ENCODE measurements around the gene FEN1. TPM values are rescaled to one million over a fixed set of nuclear protein-coding genes. Genes with fewer than 3 reads are reported as not detected.

FEN1 gene
- total and polyA plus RNA-seq, 3 experiments from 2014 or later = 15.4 to 121 (median 112) TPM

DNA sequence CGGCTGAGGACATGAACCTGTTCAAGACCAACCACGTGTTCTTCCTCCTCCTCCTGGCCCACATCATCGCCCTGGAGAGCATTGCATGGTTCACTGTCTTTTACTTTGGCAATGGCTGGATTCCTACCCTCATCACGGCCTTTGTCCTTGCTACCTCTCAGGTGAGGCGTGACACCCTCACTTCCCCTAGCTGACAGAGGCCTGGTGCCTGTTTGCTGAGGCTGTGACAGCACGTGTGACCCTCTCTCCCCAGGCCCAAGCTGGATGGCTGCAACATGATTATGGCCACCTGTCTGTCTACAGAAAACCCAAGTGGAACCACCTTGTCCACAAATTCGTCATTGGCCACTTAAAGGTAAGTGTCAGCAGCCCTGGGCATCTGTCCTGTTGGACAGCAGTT lies 47.7 kb downstream of the FEN1 start:
- Mint-ChIP-seq H3K27ac (peak overlapping the region in 1 of 8 donors; percentile 72), H3K9me3 (no peaks in the 10 kb centered on the region), H3K27me3 (peaks cover 0 to 1% of the 10 kb centered on the region in 2 donors), H3K36me3 (peaks cover 0 to 5% (median 0%) of the 10 kb centered on the region in 3 donors), H3K4me1 (peaks cover 4 to 6% (median 5%) of the 10 kb centered on the region in 3 donors), H3K4me3 (peak overlapping the region in 1 of 7 donors; percentile 44)
- Histone ChIP-seq H3K36me3 (ENCODE audit: insufficient read depth, low read length) (no peaks in the 10 kb centered on the region), H3K27me3 (ENCODE audit: insufficient read depth, low read length, poor library complexity, severe bottlenecking) (no peaks in the 10 kb centered on the region), H3K4me3 (ENCODE audit: low read length) (no peak overlapping the region), H3K27ac (ENCODE audit: low read depth, low read length) (no peak overlapping the region), H3K9me3 (ENCODE audit: low read length) (no peaks in the 10 kb centered on the region), H3K4me1 (ENCODE audit: insufficient read depth, low read length) (peaks cover 2% of the 10 kb centered on the region)
- no peak for DNase-seq
- POLR2A ChIA-PET = no interaction called here
- CTCF ChIA-PET = no interaction called here

DNA sequence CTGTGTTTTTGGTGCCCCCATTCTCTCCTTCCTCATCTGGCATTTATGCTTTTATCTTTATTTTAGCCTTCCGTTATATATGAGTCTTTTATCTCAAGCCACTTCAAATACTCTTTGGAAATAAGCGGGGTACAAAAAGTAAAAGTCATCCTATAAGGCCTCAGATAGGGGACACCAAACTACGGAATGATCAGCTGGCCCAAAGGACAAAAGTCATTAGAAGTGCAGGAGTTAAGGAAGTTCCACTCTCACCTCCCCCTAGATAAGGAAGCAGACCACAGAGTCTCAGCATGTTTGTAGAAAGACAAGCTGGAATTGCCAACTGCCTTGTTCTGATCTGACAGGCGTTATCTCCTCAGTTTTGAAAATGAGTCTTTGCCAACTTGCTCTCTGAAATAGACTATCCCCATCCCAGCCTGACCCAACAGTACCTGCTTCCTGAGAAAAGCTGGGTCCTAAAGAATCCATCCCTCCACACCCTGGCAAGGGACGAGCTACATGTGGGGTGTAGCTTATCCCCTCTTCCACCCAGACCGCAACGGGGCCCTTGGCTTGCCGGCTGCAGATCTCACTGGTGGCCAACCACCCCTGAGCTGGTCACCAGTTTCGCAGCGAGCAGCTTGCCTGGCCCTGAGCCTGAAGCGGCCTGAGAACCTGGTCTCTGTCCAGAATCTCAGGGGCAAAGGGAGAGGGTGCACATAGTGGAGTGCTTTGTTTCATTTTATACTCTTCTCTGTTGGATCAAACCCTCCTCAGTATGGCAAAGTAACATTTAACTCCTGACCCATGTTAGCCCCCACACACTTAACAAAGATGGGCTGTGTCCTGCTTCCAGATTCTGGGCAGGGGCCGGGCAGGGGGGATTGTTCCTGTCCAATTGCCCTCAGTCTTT lies 49.2 kb downstream of the FEN1 start:
- no peaks in the 10 kb centered on the region for H3K27me3 Mint-ChIP-seq
- Histone ChIP-seq H3K36me3 (ENCODE audit: insufficient read depth, low read length) (no peaks in the 10 kb centered on the region), H3K4me3 (ENCODE audit: low read length) (no peak overlapping the region), H3K27ac (ENCODE audit: low read depth, low read length) (peak overlapping the region; percentile 73), H3K4me1 (ENCODE audit: insufficient read depth, low read length) (no peaks in the 10 kb centered on the region), H3K27me3 (ENCODE audit: insufficient read depth, low read length, poor library complexity, severe bottlenecking) (no peaks in the 10 kb centered on the region), H3K9me3 (ENCODE audit: low read length) (no peaks in the 10 kb centered on the region)
- ChIA-PET POLR2A (no interaction called here), CTCF (no interaction called here)
- H3K27ac Mint-ChIP-seq = no peak overlapping the region
- H3K36me3 Mint-ChIP-seq = peaks cover 0 to 7% (median 0%) of the 10 kb centered on the region in 3 donors
- no peaks in the 10 kb centered on the region for H3K9me3 Mint-ChIP-seq
- H3K4me3 Mint-ChIP-seq = no peak overlapping the region
- H3K4me1 Mint-ChIP-seq = no peaks in the 10 kb centered on the region
- DNase-seq = no peak

DNA sequence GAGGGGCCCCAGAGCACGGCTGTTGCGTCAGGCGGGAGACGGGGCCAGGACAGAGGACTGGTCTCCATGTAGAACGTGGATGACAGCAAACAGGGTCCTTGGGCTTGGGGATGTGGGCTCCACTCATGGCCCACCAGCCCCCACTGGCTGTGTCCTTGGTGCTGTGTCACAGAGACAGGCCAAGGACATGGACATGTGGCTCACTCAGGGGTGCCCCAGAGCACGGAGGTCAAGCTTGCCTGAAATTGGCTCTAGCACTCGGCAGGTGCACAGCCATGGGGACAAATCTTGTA lies 49.8 kb downstream of the FEN1 start:
- no peaks in the 10 kb centered on the region for H3K27me3 Mint-ChIP-seq
- H3K9me3 Mint-ChIP-seq = no peaks in the 10 kb centered on the region
- ChIA-PET CTCF (no interaction called here), POLR2A (no interaction called here)
- no peak overlapping the region for H3K4me3 ChIP-seq (ENCODE audit: low read length)
- H3K9me3 ChIP-seq (ENCODE audit: low read length) = no peaks in the 10 kb centered on the region
- no peaks in the 10 kb centered on the region for H3K4me1 Mint-ChIP-seq
- H3K36me3 Mint-ChIP-seq = peaks cover 0 to 8% (median 0%) of the 10 kb centered on the region in 3 donors
- H3K36me3 ChIP-seq (ENCODE audit: insufficient read depth, low read length) = no peaks in the 10 kb centered on the region
- no peak for DNase-seq
- H3K4me1 ChIP-seq (ENCODE audit: insufficient read depth, low read length) = no peaks in the 10 kb centered on the region
- peak overlapping the region; percentile 73 for H3K27ac ChIP-seq (ENCODE audit: low read depth, low read length)
- no peak overlapping the region for H3K27ac Mint-ChIP-seq
- no peaks in the 10 kb centered on the region for H3K27me3 ChIP-seq (ENCODE audit: insufficient read depth, low read length, poor library complexity, severe bottlenecking)
- H3K4me3 Mint-ChIP-seq = no peak overlapping the region

DNA sequence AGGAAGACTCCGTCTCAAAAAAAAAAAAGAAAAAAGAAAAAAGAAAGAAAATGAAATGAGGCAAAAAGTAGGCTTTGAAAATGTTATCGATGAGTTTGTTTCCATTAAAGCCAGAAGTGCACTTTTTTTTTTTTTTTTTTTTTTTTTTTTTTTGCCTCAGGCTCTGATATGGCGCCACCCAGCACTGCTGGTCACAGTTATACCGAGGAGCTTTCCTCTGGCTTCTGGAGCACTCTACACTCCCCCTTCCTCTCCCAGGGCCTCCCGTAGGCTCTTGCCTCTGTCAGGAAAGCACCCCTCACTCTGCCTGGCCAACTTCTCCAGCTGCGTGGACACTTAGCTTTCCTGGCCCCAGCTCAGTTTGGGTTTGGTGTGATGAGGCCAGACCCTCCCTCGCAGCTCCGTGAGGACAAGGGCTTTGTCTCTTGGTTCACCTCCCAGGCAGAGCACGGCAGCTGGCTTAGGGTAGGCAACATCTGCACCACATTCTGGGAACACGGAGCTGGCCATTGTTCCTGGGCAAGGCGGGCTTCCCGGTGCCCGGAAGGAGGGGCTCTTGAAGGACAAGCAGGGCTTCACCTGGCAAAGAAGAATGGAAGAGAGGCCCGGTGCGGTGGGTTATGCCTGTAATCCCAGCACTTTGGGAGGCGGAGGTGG lies 52.3 kb downstream of the FEN1 start:
- Mint-ChIP-seq H3K9me3 (no peaks in the 10 kb centered on the region), H3K4me1 (no peaks in the 10 kb centered on the region), H3K27me3 (no peaks in the 10 kb centered on the region), H3K27ac (no peak overlapping the region), H3K36me3 (peaks cover 0 to 5% (median 0%) of the 10 kb centered on the region in 3 donors), H3K4me3 (no peak overlapping the region)
- no peak for DNase-seq
- no peaks in the 10 kb centered on the region for H3K9me3 ChIP-seq (ENCODE audit: low read length)
- POLR2A ChIA-PET = no interaction called here
- H3K4me3 ChIP-seq (ENCODE audit: low read length) = no peak overlapping the region
- no peaks in the 10 kb centered on the region for H3K27me3 ChIP-seq (ENCODE audit: insufficient read depth, low read length, poor library complexity, severe bottlenecking)
- H3K4me1 ChIP-seq (ENCODE audit: insufficient read depth, low read length) = no peaks in the 10 kb centered on the region
- no peaks in the 10 kb centered on the region for H3K36me3 ChIP-seq (ENCODE audit: insufficient read depth, low read length)
- CTCF ChIA-PET = interaction anchor here (1.2 kb wide), 1 partner anchor 54 kb away, joined by 4 read pairs; no protein-coding TSS in a partner anchor
- H3K27ac ChIP-seq (ENCODE audit: low read depth, low read length) = no peak overlapping the region

GRCh38 chr11:61846362-61847020 lies 53.8 kb downstream of the FEN1 start:
- no peaks in the 10 kb centered on the region for H3K36me3 ChIP-seq (ENCODE audit: insufficient read depth, low read length)
- no peaks in the 10 kb centered on the region for H3K4me1 ChIP-seq (ENCODE audit: insufficient read depth, low read length)
- H3K4me3 ChIP-seq (ENCODE audit: low read length) = no peak overlapping the region
- Mint-ChIP-seq H3K27me3 (no peaks in the 10 kb centered on the region), H3K4me3 (no peak overlapping the region), H3K27ac (no peak overlapping the region), H3K9me3 (no peaks in the 10 kb centered on the region), H3K36me3 (peaks cover 0 to 7% (median 0%) of the 10 kb centered on the region in 3 donors), H3K4me1 (no peaks in the 10 kb centered on the region)
- H3K27me3 ChIP-seq (ENCODE audit: insufficient read depth, low read length, poor library complexity, severe bottlenecking) = no peaks in the 10 kb centered on the region
- POLR2A ChIA-PET = no interaction called here
- H3K27ac ChIP-seq (ENCODE audit: low read depth, low read length) = no peak overlapping the region
- H3K9me3 ChIP-seq (ENCODE audit: low read length) = no peaks in the 10 kb centered on the region
- CTCF ChIA-PET = no interaction called here
- no peak for DNase-seq

Other genes starting within 250 kb of the FEN1 start
- not detected for gene SYT7, start 211.8 kb upstream of the FEN1 start, total RNA-seq
- not detected for gene SYT7, start 211.8 kb upstream of the FEN1 start, polyA plus RNA-seq
- under 1 TPM; 0.11 to 0.20 TPM for gene DAGLA, start 112.5 kb upstream of the FEN1 start, total RNA-seq
- gene DAGLA, start 112.5 kb upstream of the FEN1 start, polyA plus RNA-seq = not detected
- gene MYRF, start 40.3 kb upstream of the FEN1 start, total RNA-seq = under 1 TPM; 0.70 to 0.93 TPM
- 0.63 TPM for gene MYRF, start 40.3 kb upstream of the FEN1 start, polyA plus RNA-seq
- 100 to 1,000 TPM; 148 to 152 TPM for gene TMEM258, start 312 bp upstream of the FEN1 start, total RNA-seq
- 258 TPM for gene TMEM258, start 312 bp upstream of the FEN1 start, polyA plus RNA-seq
- 1 to 10 TPM; 6.3 TPM for gene FADS1, start 24.1 kb downstream of the FEN1 start, total RNA-seq
- 1.4 TPM for gene FADS1, start 24.1 kb downstream of the FEN1 start, polyA plus RNA-seq
- 1 to 10 TPM; 7.2 to 10.0 TPM for gene FADS2, start 35.4 kb downstream of the FEN1 start, total RNA-seq
- 0.98 TPM for gene FADS2, start 35.4 kb downstream of the FEN1 start, polyA plus RNA-seq
- gene FADS3, start 98.6 kb downstream of the FEN1 start, total RNA-seq = 1 to 10 TPM; 5.8 to 7.7 TPM
- gene FADS3, start 98.6 kb downstream of the FEN1 start, polyA plus RNA-seq = 2.6 TPM
- under 1 TPM; 0.28 to 0.53 TPM for gene RAB3IL1, start 124.7 kb downstream of the FEN1 start, total RNA-seq
- not detected for gene RAB3IL1, start 124.7 kb downstream of the FEN1 start, polyA plus RNA-seq
- under 1 TPM in 1 of 2 experiments, not detected in 1; 0.09 TPM for gene BEST1, start 157.4 kb downstream of the FEN1 start, total RNA-seq
- 1.5 TPM for gene BEST1, start 157.4 kb downstream of the FEN1 start, polyA plus RNA-seq
- gene FTH1, start 174.7 kb downstream of the FEN1 start, total RNA-seq = 100 to 1,000 TPM; 490 to 506 TPM
- gene FTH1, start 174.7 kb downstream of the FEN1 start, polyA plus RNA-seq = 2,741 TPM

All from CD8-positive, alpha-beta memory T cell (primary cell).